ENCODE results near the gene TBC1D22A. TPM values are rescaled to one million over a fixed set of nuclear protein-coding genes. Genes with fewer than 3 reads are reported as not detected.

The TBC1D22A gene
- total RNA-seq, 4 donors from 2014 or later: 42.6 to 70.4 (median 55.1) TPM

DNA sequence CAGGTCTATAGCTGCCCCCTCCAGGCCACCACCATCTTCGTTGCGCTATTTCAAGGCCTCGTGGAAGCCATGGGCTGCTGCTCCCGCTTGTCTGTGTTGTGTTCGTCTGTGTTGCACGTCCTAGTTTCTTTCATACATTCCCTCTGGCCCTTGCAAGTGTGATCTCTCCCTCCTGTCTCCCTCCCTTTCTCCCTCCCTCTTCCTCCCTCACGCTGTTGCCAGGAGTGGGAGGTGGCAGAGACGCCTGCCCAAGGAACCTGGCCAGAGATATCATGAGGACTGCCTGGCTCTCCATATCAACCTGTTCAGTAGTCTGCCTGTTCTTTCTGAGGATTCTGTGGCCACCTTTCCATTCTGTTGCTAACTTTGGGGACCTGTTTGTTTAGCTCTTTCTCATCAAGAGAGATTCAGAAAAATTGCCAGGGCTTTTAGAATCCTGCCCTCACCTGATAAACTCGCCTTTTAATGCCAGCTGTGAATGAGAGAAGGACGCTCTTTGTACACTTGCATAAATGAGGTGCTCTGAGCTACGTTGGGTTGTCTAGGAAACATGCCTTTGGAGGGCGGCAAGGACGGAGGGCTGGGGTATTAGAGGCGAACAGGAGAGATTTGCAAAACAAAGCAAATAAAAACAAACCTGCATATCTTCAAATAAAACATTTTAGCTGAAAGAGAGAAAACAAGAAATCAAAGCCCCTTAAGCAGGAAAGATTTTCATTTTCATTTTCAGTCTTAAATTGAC lies 185.2 kb downstream of the TBC1D22A start:
- no peaks in the 10 kb centered on the region for H3K27me3 ChIP-seq
- no peak for DNase-seq

GRCh38 chr22:46948411-46949144 lies 186.1 kb downstream of the TBC1D22A start:
- Histone ChIP-seq H3K27ac (no peak overlapping the region), H3K27me3 (no peaks in the 10 kb centered on the region), H3K36me3 (peaks cover 0 to 8% (median 0%) of the 10 kb centered on the region in 3 donors), H3K4me3 (no peak overlapping the region), H3K9me3 (no peaks in the 10 kb centered on the region), H3K4me1 (no peaks in the 10 kb centered on the region)
- no peak for TF ChIP-seq POLR2A (IDR thresholded peaks at IDR 0.05)
- TF ChIP-seq, protein P1, sequence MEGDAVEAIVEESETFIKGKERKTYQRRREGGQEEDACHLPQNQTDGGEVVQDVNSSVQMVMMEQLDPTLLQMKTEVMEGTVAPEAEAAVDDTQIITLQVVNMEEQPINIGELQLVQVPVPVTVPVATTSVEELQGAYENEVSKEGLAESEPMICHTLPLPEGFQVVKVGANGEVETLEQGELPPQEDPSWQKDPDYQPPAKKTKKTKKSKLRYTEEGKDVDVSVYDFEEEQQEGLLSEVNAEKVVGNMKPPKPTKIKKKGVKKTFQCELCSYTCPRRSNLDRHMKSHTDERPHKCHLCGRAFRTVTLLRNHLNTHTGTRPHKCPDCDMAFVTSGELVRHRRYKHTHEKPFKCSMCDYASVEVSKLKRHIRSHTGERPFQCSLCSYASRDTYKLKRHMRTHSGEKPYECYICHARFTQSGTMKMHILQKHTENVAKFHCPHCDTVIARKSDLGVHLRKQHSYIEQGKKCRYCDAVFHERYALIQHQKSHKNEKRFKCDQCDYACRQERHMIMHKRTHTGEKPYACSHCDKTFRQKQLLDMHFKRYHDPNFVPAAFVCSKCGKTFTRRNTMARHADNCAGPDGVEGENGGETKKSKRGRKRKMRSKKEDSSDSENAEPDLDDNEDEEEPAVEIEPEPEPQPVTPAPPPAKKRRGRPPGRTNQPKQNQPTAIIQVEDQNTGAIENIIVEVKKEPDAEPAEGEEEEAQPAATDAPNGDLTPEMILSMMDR (IDR thresholded peaks at IDR 0.05): no peak
- no peak for DNase-seq

More for the DNA sequence above, 185.2 kb downstream of the TBC1D22A start:
- peaks cover 0 to 15% (median 0%) of the 10 kb centered on the region in 3 donors for H3K36me3 ChIP-seq
- TF ChIP-seq, protein P1 (IDR thresholded peaks at IDR 0.05): no peak
- TF ChIP-seq POLR2A (IDR thresholded peaks at IDR 0.05): no peak
- H3K9me3 ChIP-seq: no peaks in the 10 kb centered on the region
- no peaks in the 10 kb centered on the region for H3K4me1 ChIP-seq
- no peak overlapping the region for H3K4me3 ChIP-seq
- no peak overlapping the region for H3K27ac ChIP-seq

- no peaks in the 10 kb centered on the region for H3K4me1 ChIP-seq
- DNase-seq: no peak
- H3K27ac ChIP-seq: no peak overlapping the region
- no peak overlapping the region for H3K4me3 ChIP-seq
- peaks cover 0 to 1% (median 0%) of the 10 kb centered on the region in 3 donors for H3K36me3 ChIP-seq
- H3K27me3 ChIP-seq: no peaks in the 10 kb centered on the region
- TF ChIP-seq, protein P1 (IDR thresholded peaks at IDR 0.05): no peak
- no peak for TF ChIP-seq POLR2A (IDR thresholded peaks at IDR 0.05)
- no peaks in the 10 kb centered on the region for H3K9me3 ChIP-seq
Measured at GRCh38 chr22:46951350-46951749, 188.9 kb downstream of the TBC1D22A start.

GRCh38 chr22:46951973-46952372 lies 189.5 kb downstream of the TBC1D22A start:
- H3K9me3 ChIP-seq: no peaks in the 10 kb centered on the region
- TF ChIP-seq, protein P1 (IDR thresholded peaks at IDR 0.05): no peak
- no peak for TF ChIP-seq POLR2A (IDR thresholded peaks at IDR 0.05)
- no peak for DNase-seq
- no peaks in the 10 kb centered on the region for H3K36me3 ChIP-seq
- no peaks in the 10 kb centered on the region for H3K4me1 ChIP-seq
- H3K4me3 ChIP-seq: no peak overlapping the region
- H3K27me3 ChIP-seq: no peaks in the 10 kb centered on the region
- no peak overlapping the region for H3K27ac ChIP-seq

- TF ChIP-seq, protein P1 (IDR thresholded peaks at IDR 0.05): no peak
- no peak for TF ChIP-seq POLR2A (IDR thresholded peaks at IDR 0.05)
- H3K36me3 ChIP-seq: no peaks in the 10 kb centered on the region
- no peaks in the 10 kb centered on the region for H3K4me1 ChIP-seq
- H3K27ac ChIP-seq: no peak overlapping the region
- no peaks in the 10 kb centered on the region for H3K9me3 ChIP-seq
- DNase-seq: no peak
- no peak overlapping the region for H3K4me3 ChIP-seq
- no peaks in the 10 kb centered on the region for H3K27me3 ChIP-seq
Measured at GRCh38 chr22:46953968-46954765, 191.7 kb downstream of the TBC1D22A start.

Data from Peyer's patch (tissue), 4 donors.